Activated T-cell treated with anti-CD3 and anti-CD28 coated beads, Interleukin-2, amount 50 U/mL, for 4 hours (primary cell): ENCODE data around the gene CLEC4E. TPM values are rescaled to one million over a fixed set of nuclear protein-coding genes. Genes with fewer than 3 reads are reported as not detected.
A peak's percentile ranks its signal among the peaks of the same experiment; 100 is the strongest.
"Not testable (repeated sequence)": the region's sequence is repeated elsewhere in the genome, so short reads cannot be mapped to it uniquely, and the experiment has no call there.

Source experiments
- ATAC-seq, 2 donors: fragments of 200-7000 bp; cut with Tn5 transposase; one replicate each; pipeline ENCODE4 v1.10.0; 2021
- DNase-seq: peaks from one replicate; pipeline ENCODE4 v3.0.0-alpha.2; 2020
- H3K27me3 Mint-ChIP-seq: one replicate; pipeline ENCODE4 v1.8.0; 2021; ENCODE audit warnings: low read depth, mixed read lengths
- H3K36me3 Mint-ChIP-seq: one replicate; pipeline ENCODE4 v1.8.0; 2022; ENCODE audit warnings: mixed read lengths; ENCODE audit not compliant: insufficient read depth
- H3K4me1 Mint-ChIP-seq: one replicate; pipeline ENCODE4 v1.8.0; 2021; ENCODE audit warnings: low read depth, mixed read lengths
- H3K4me3 Mint-ChIP-seq: one replicate; pipeline ENCODE4 v1.8.0; 2021; ENCODE audit warnings: mild to moderate bottlenecking, moderate library complexity, mixed read lengths
- H3K9me3 Mint-ChIP-seq: one replicate; pipeline ENCODE4 v1.8.0; 2021; ENCODE audit warnings: mixed read lengths
- total RNA-seq, 3 donors: library from RNA; stranded (reverse); gene quantifications; one replicate each; pipeline ENCODE4 v1.2.1, GENCODE V29; 2021

CLEC4E gene
- total RNA-seq, 3 donors from 2014 or later = not detected

GRCh38 chr12:8554451-8555195, 13.9 kb upstream of the CLEC4E start:
- ATAC-seq = no peak
- no peak for DNase-seq
- no peaks in the 10 kb centered on the region for H3K36me3 Mint-ChIP-seq
- no peak overlapping the region for H3K4me3 Mint-ChIP-seq
- no peaks in the 10 kb centered on the region for H3K9me3 Mint-ChIP-seq
- no peaks in the 10 kb centered on the region for H3K27me3 Mint-ChIP-seq
- H3K4me1 Mint-ChIP-seq = no peaks in the 10 kb centered on the region

GRCh38 chr12:8553088-8553627, 12.5 kb upstream of the CLEC4E start:
- ATAC-seq = no peak
- no peaks in the 10 kb centered on the region for H3K9me3 Mint-ChIP-seq
- H3K4me1 Mint-ChIP-seq = no peaks in the 10 kb centered on the region

GRCh38 chr12:8549381-8549780, 8.7 kb upstream of the CLEC4E start:
- ATAC-seq = no peak
- no peak for DNase-seq
- Mint-ChIP-seq H3K9me3 (no peaks in the 10 kb centered on the region), H3K36me3 (no peaks in the 10 kb centered on the region), H3K27me3 (peaks cover 3% of the 10 kb centered on the region), H3K4me3 (no peak overlapping the region), H3K4me1 (peaks cover 4% of the 10 kb centered on the region)

More at GRCh38 chr12:8553088-8553627, 12.5 kb upstream of the CLEC4E start:
- Mint-ChIP-seq H3K36me3 (no peaks in the 10 kb centered on the region), H3K4me3 (no peak overlapping the region), H3K27me3 (no peaks in the 10 kb centered on the region)
- DNase-seq = no peak

GRCh38 chr12:8548192-8548591, 7.5 kb upstream of the CLEC4E start:
- H3K9me3 Mint-ChIP-seq = no peaks in the 10 kb centered on the region
- ATAC-seq (no peak), DNase-seq (no peak)
- H3K4me3 Mint-ChIP-seq = no peak overlapping the region
- peaks cover 5% of the 10 kb centered on the region for H3K4me1 Mint-ChIP-seq
- no peaks in the 10 kb centered on the region for H3K36me3 Mint-ChIP-seq
- peaks cover 3% of the 10 kb centered on the region for H3K27me3 Mint-ChIP-seq

- peaks cover 5% of the 10 kb centered on the region for H3K4me1 Mint-ChIP-seq
- no peaks in the 10 kb centered on the region for H3K9me3 Mint-ChIP-seq
- DNase-seq (no peak), ATAC-seq (no peak)
- H3K4me3 Mint-ChIP-seq = no peak overlapping the region
- H3K27me3 Mint-ChIP-seq = peaks cover 3% of the 10 kb centered on the region
- no peaks in the 10 kb centered on the region for H3K36me3 Mint-ChIP-seq
Observed at GRCh38 chr12:8547645-8548044, 6.9 kb upstream of the CLEC4E start.

- no peaks in the 10 kb centered on the region for H3K36me3 Mint-ChIP-seq
- ATAC-seq (no peak), DNase-seq (no peak)
- no peaks in the 10 kb centered on the region for H3K9me3 Mint-ChIP-seq
- peaks cover 7% of the 10 kb centered on the region for H3K27me3 Mint-ChIP-seq
- H3K4me3 Mint-ChIP-seq = no peak overlapping the region
- peaks cover 7% of the 10 kb centered on the region for H3K4me1 Mint-ChIP-seq
Observed at GRCh38 chr12:8546591-8546990, 5.9 kb upstream of the CLEC4E start.

- peaks cover 8% of the 10 kb centered on the region for H3K4me1 Mint-ChIP-seq
Observed at GRCh38 chr12:8544295-8544694, 3.6 kb upstream of the CLEC4E start.

GRCh38 chr12:8541562-8541961, 857 bp upstream of the CLEC4E start:
- Mint-ChIP-seq H3K27me3 (peaks cover 23% of the 10 kb centered on the region), H3K4me3 (no peak overlapping the region), H3K4me1 (peaks cover 8% of the 10 kb centered on the region), H3K9me3 (no peaks in the 10 kb centered on the region), H3K36me3 (no peaks in the 10 kb centered on the region)
- no peak for ATAC-seq
- no peak for DNase-seq

More at GRCh38 chr12:8544295-8544694, 3.6 kb upstream of the CLEC4E start:
- H3K36me3 Mint-ChIP-seq = no peaks in the 10 kb centered on the region
- peak; percentile 77 to 78 for ATAC-seq
- H3K4me3 Mint-ChIP-seq = no peak overlapping the region
- peaks cover 19% of the 10 kb centered on the region for H3K27me3 Mint-ChIP-seq
- DNase-seq = peak; percentile 69
- H3K9me3 Mint-ChIP-seq = no peaks in the 10 kb centered on the region

- H3K27me3 Mint-ChIP-seq = peaks cover 33% of the 10 kb centered on the region
- DNase-seq, H3K4me3 Mint-ChIP-seq, H3K4me1 Mint-ChIP-seq, H3K9me3 Mint-ChIP-seq, H3K36me3 Mint-ChIP-seq, ATAC-seq: not testable (repeated sequence)
Observed at GRCh38 chr12:8537820-8538219, 2.9 kb downstream of the CLEC4E start.

GRCh38 chr12:8532045-8532444, 8.7 kb downstream of the CLEC4E start:
- Mint-ChIP-seq H3K4me3 (no peak overlapping the region), H3K27me3 (peaks cover 27% of the 10 kb centered on the region), H3K36me3 (no peaks in the 10 kb centered on the region), H3K4me1 (no peaks in the 10 kb centered on the region), H3K9me3 (no peaks in the 10 kb centered on the region)
- DNase-seq (no peak), ATAC-seq (no peak)

- Mint-ChIP-seq H3K4me1 (no peaks in the 10 kb centered on the region), H3K36me3 (peaks cover 3% of the 10 kb centered on the region), H3K4me3 (no peak overlapping the region), H3K27me3 (peaks cover 26% of the 10 kb centered on the region), H3K9me3 (peaks cover 12% of the 10 kb centered on the region)
- DNase-seq (no peak), ATAC-seq (no peak)
Observed at GRCh38 chr12:8527250-8528130, 13.2 kb downstream of the CLEC4E start.

- H3K27me3 Mint-ChIP-seq = peaks cover 21% of the 10 kb centered on the region
- H3K4me3 Mint-ChIP-seq = no peak overlapping the region
- no peaks in the 10 kb centered on the region for H3K4me1 Mint-ChIP-seq
- DNase-seq (no peak), ATAC-seq (no peak)
- H3K36me3 Mint-ChIP-seq = no peaks in the 10 kb centered on the region
- no peaks in the 10 kb centered on the region for H3K9me3 Mint-ChIP-seq
Observed at GRCh38 chr12:8519171-8519570, 21.5 kb downstream of the CLEC4E start.

GRCh38 chr12:8517971-8518370, 22.7 kb downstream of the CLEC4E start:
- peaks cover 26% of the 10 kb centered on the region for H3K27me3 Mint-ChIP-seq
- no peaks in the 10 kb centered on the region for H3K9me3 Mint-ChIP-seq
- no peak for DNase-seq
- no peak overlapping the region for H3K4me3 Mint-ChIP-seq
- no peaks in the 10 kb centered on the region for H3K36me3 Mint-ChIP-seq
- no peak for ATAC-seq
- H3K4me1 Mint-ChIP-seq = no peaks in the 10 kb centered on the region

- ATAC-seq (no peak), DNase-seq (no peak)
- Mint-ChIP-seq H3K4me1 (no peaks in the 10 kb centered on the region), H3K36me3 (no peaks in the 10 kb centered on the region), H3K4me3 (no peak within 1 kb of the TSS), H3K9me3 (no peaks in the 10 kb centered on the region), H3K27me3 (peaks cover 17% of the 10 kb centered on the region)
Observed at GRCh38 chr12:8513256-8513655, 27.4 kb downstream of the CLEC4E start, which contains the start of gene CLEC4D. Gene CLEC4D, plus strand, starts transcription at chr12:8513503. Its CDS starts 230 bp downstream, at chr12:8513733.
